ENCODE results near the gene KRT25.

DNA sequence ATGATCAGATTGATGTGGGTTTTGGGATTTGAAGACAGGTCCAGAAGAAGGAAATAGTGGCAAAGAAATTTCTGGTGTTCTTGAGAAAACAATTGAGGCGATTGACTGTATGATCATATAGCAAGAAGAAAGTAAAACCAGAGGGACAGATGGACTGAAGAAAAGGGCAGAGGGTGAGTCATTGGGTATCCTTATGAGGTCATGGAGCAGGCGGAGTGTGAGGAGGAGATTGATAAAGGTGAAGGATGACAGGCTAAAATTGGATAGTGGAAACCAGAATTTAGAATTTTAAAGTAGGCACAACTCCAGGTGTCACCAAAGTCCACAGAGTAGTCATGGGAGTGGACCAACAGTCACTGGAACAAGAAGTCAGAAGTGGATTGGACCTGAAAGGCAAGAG lies 46.0 kb upstream of the KRT25 start:
- TF ChIP-seq, protein P1, sequence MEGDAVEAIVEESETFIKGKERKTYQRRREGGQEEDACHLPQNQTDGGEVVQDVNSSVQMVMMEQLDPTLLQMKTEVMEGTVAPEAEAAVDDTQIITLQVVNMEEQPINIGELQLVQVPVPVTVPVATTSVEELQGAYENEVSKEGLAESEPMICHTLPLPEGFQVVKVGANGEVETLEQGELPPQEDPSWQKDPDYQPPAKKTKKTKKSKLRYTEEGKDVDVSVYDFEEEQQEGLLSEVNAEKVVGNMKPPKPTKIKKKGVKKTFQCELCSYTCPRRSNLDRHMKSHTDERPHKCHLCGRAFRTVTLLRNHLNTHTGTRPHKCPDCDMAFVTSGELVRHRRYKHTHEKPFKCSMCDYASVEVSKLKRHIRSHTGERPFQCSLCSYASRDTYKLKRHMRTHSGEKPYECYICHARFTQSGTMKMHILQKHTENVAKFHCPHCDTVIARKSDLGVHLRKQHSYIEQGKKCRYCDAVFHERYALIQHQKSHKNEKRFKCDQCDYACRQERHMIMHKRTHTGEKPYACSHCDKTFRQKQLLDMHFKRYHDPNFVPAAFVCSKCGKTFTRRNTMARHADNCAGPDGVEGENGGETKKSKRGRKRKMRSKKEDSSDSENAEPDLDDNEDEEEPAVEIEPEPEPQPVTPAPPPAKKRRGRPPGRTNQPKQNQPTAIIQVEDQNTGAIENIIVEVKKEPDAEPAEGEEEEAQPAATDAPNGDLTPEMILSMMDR (IDR thresholded peaks at IDR 0.05) = no peak
- no peak for TF ChIP-seq POLR2A (IDR thresholded peaks at IDR 0.05)
